ENCODE data around the gene PLXNA2.

The PLXNA2 gene

GRCh38 chr1:208036106-208036808 lies 207.9 kb downstream of the PLXNA2 start:
- ATAC-seq, result no peak

GRCh38 chr1:208034135-208034534 lies 210.0 kb downstream of the PLXNA2 start:
- ATAC-seq, result no peak

- ATAC-seq, result no peak
These were observed 210.9 kb downstream of the PLXNA2 start for GRCh38 chr1:208033236-208033635.

GRCh38 chr1:208031932-208032320 lies 212.3 kb downstream of the PLXNA2 start:
- ATAC-seq, result no peak

- ATAC-seq, result no peak
These were observed 212.8 kb downstream of the PLXNA2 start for GRCh38 chr1:208031316-208031931.

GRCh38 chr1:208030288-208031091 lies 213.7 kb downstream of the PLXNA2 start:
- no peak for ATAC-seq

GRCh38 chr1:208029381-208030287 lies 214.6 kb downstream of the PLXNA2 start:
- ATAC-seq, result no peak

- no peak for ATAC-seq
These were observed 215.7 kb downstream of the PLXNA2 start for GRCh38 chr1:208028526-208028925.

- ATAC-seq, result no peak
These were observed 216.3 kb downstream of the PLXNA2 start for GRCh38 chr1:208027861-208028260.

- no peak for ATAC-seq
These were observed 217.2 kb downstream of the PLXNA2 start for GRCh38 chr1:208026880-208027438.

GRCh38 chr1:208025031-208025430 lies 219.2 kb downstream of the PLXNA2 start:
- no peak for ATAC-seq

GRCh38 chr1:208024406-208024805 lies 219.8 kb downstream of the PLXNA2 start:
- ATAC-seq, result no peak

GRCh38 chr1:208019257-208019656 lies 224.9 kb downstream of the PLXNA2 start:
- no peak for ATAC-seq

GRCh38 chr1:208015255-208015654 lies 228.9 kb downstream of the PLXNA2 start:
- no peak for ATAC-seq

GRCh38 chr1:208013210-208013609 lies 231.0 kb downstream of the PLXNA2 start:
- ATAC-seq, result no peak

- no peak for ATAC-seq
These were observed 231.5 kb downstream of the PLXNA2 start for GRCh38 chr1:208012721-208013120.

- ATAC-seq, result no peak
These were observed 233.6 kb downstream of the PLXNA2 start for GRCh38 chr1:208010487-208011071.

- ATAC-seq, result no peak
These were observed 234.3 kb downstream of the PLXNA2 start for GRCh38 chr1:208009706-208010444.

- ATAC-seq, result no peak
These were observed 234.9 kb downstream of the PLXNA2 start for GRCh38 chr1:208009303-208009702.

GRCh38 chr1:208008534-208008933 lies 235.7 kb downstream of the PLXNA2 start:
- ATAC-seq, result no peak

- ATAC-seq, result no peak
These were observed 236.2 kb downstream of the PLXNA2 start for GRCh38 chr1:208007938-208008342.
